Testis (tissue), 3 donors: ENCODE measurements around the gene INSYN2A. TPM values are rescaled to one million over a fixed set of nuclear protein-coding genes. Genes with fewer than 3 reads are reported as not detected.

Source experiments
- DNase-seq: peaks from one replicate; pipeline ENCODE4 v3.0.0-alpha.2; 2019
- H3K27ac ChIP-seq, 2 donors: fragments of 200-600 bp; sonication (generic); one replicate each; pipeline ENCODE4 v1.5.1; 2019
- H3K27me3 ChIP-seq: fragments of 200-600 bp; sonication (generic); one replicate; pipeline ENCODE4 v1.5.1; 2019
- H3K36me3 ChIP-seq: fragments of 200-600 bp; sonication (generic); one replicate; pipeline ENCODE4 v1.5.1; 2017; ENCODE audit warnings: low read depth; ENCODE audit errors: missing control alignments
- H3K4me1 ChIP-seq: fragments of 200-600 bp; sonication (generic); one replicate; pipeline ENCODE4 v1.5.1; 2019
- H3K4me3 ChIP-seq, 2 donors: fragments of 200-600 bp; sonication (generic); one replicate each; pipeline ENCODE4 v1.5.1; 2017 to 2019
- H3K9me3 ChIP-seq: fragments of 200-600 bp; sonication (generic); one replicate; pipeline ENCODE4 v1.5.1; 2017
- CTCF ChIP-seq, 3 experiments: fragments of 450-650 bp in 2 of 3; fragments of 200-600 bp in 1 of 3; sonication (generic) in 1 of 3; IDR thresholded peaks; one replicate each; pipeline ENCODE4 v1.5.1; 2016 to 2019; ENCODE audit warnings: antibody characterized with exemption in 3 of 3, mild to moderate bottlenecking in 2 of 3, moderate library complexity in 1 of 3
- POLR2A ChIP-seq: fragments of 450-650 bp; IDR thresholded peaks from one replicate; pipeline ENCODE4 v1.6.1; 2017; ENCODE audit warnings: antibody characterized with exemption, mild to moderate bottlenecking, moderate library complexity
- WGBS, 2 donors: methylation state at CpG; one replicate each; pipeline ENCODE4 v1.1.5; 2018; 5-methylcytosine and 5-hydroxymethylcytosine counted together
- intact Hi-C: fragments of 100-400 bp; cut with DNase I; formaldehyde crosslinking; loops from one replicate; pipeline ENCODE4 v1.15.1; 2023; ENCODE audit warnings: low total_unique reads
- polyA plus RNA-seq: library from polyadenylated mRNA; stranded (reverse); fragments of 350-450 nt; fragmentation: Illumina TruSeq; extraction: RNeasy Lipid Tissue Mini Kit (QIAGEN cat#74804); gene quantifications from one replicate; pipeline ENCODE4 v1.2.3, GENCODE V29; 2014; ENCODE audit warnings: low read depth, low replicate concordance; ENCODE audit not compliant: insufficient read depth
- total RNA-seq, 2 donors: library from RNA; depleted of rRNA; stranded (reverse); fragments of >200 nt; gene quantifications; one replicate each; pipeline ENCODE4 v1.2.3, GENCODE V29; 2016

INSYN2A gene
- total and polyA plus RNA-seq, 3 donors from 2014 or later, result 1.4 to 2.4 (median 2.0) TPM

DNA sequence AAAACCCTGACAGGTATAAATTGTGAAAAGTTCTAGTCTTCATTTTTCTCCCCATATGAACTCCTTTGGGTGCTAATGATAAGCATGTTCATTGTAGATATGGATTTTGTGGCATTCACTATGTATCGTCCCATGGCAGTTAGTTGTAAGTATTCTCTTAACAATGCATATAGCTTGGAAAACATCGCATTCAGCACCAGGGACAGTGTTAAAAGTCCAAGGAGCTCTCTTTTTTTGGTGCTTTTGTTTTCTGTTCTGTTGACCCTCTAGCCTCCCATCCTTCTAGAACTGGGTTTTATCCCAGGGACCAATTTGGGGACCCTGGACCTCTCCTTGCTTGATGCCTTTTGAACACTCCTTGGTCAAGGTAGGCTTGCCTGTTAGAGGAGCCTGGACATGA lies 37.7 kb downstream of the INSYN2A start:
- Histone ChIP-seq H3K4me3 (no peak overlapping the region), H3K9me3 (no peaks in the 10 kb centered on the region), H3K4me1 (peaks cover 24% of the 10 kb centered on the region), H3K27me3 (no peaks in the 10 kb centered on the region), H3K27ac (no peak overlapping the region), H3K36me3 (no peaks in the 10 kb centered on the region)
- no peak for TF ChIP-seq POLR2A
- no peak for TF ChIP-seq CTCF (IDR thresholded peaks at IDR 0.05)
- no peak for DNase-seq
- WGBS, 2 donors, result 90 to 92% methylated on average over 2 of the region's 2 CpGs
- intact Hi-C loops, result no loop called here

GRCh38 chr10:127157506-127158200 lies 38.7 kb downstream of the INSYN2A start:
- Histone ChIP-seq H3K27me3 (no peaks in the 10 kb centered on the region), H3K4me1 (peaks cover 24% of the 10 kb centered on the region), H3K9me3 (no peaks in the 10 kb centered on the region), H3K27ac (peak overlapping the region; percentile 3 to 37), H3K36me3 (no peaks in the 10 kb centered on the region), H3K4me3 (no peak overlapping the region)
- WGBS, 2 donors, result 17 to 25% methylated on average over 2 of the region's 2 CpGs
- DNase-seq, result no peak
- TF ChIP-seq POLR2A, result no peak
- intact Hi-C loops, result no loop called here

DNA sequence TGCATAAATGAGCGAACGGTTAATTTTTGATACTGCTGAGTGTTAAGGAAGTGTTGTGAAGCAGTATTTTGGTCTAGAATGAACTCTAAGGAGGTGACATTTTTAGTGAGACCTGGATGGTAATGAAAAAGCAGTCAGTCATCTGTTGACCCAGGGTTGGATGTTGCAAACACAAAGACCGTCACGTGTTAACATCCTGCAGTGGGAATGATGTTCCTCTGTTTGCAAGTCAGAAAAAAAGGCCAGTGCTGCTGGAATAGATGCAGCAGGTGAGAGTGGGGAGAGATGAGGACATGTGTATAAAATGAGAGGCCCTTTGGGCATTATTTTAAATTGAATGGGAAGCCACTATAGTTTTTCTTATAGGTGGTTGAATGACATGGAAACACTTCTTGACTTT lies 39.3 kb downstream of the INSYN2A start:
- Histone ChIP-seq H3K9me3 (no peaks in the 10 kb centered on the region), H3K27me3 (no peaks in the 10 kb centered on the region), H3K27ac (peak overlapping the region in 1 of 2 donors; percentile 37), H3K36me3 (no peaks in the 10 kb centered on the region), H3K4me1 (peaks cover 24% of the 10 kb centered on the region), H3K4me3 (no peak overlapping the region)
- no peak for DNase-seq
- WGBS, 2 donors, result 85 to 86% methylated on average over 4 of the region's 4 CpGs
- intact Hi-C loops, result no loop called here
- TF ChIP-seq CTCF (IDR thresholded peaks at IDR 0.05) (no peak), POLR2A (no peak)

DNA sequence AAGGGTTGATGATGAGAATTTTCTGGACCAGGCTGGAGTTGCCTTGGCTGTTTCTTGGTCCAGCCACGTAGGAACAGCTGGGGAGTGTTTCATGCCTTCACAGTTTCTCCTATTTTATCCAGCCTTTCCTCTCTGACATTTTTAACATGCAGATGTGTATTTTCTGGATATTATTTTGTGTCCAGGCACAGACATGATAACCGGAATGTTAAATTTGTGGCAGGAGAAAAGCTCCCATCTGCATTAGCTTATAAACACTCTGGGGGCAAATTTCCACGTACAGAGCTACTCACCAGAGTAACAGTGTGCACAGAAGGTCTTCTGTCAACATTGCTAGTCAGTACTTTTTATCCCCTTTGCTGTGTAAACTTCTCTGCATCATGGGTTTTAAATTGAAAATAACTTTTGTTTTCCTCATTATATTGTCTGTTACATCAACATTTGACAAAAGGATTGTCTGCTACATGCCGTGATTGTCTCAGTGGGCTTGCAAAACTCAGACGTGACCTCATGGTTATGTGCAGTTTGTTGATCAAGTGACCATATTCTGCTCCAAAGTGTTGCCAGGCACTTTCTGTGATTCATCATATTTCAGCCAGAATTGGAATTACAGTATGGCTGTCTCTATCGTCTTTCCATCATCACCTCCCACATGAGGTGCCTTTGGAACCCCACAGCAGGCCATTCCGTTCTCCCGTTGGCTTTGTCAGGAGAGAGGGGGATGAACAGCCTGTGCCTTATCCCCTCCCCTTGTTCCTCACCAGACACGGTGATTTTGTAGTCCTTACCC lies 41.4 kb downstream of the INSYN2A start:
- DNase-seq, result no peak
- 71 to 78% methylated on average over 9 of the region's 9 CpGs for WGBS, 2 donors

More for the DNA sequence above, 41.4 kb downstream of the INSYN2A start:
- Histone ChIP-seq H3K36me3 (no peaks in the 10 kb centered on the region), H3K4me3 (no peak overlapping the region), H3K9me3 (no peaks in the 10 kb centered on the region), H3K4me1 (peaks cover 18% of the 10 kb centered on the region), H3K27ac (no peak overlapping the region), H3K27me3 (no peaks in the 10 kb centered on the region)
- intact Hi-C loops, result no loop called here
- TF ChIP-seq POLR2A (no peak), CTCF (IDR thresholded peaks at IDR 0.05) (no peak)
